GM23248 (cell line): Measurements from ENCODE around the gene LANCL1. TPM values are rescaled to one million over a fixed set of nuclear protein-coding genes. Genes with fewer than 3 reads are reported as not detected.
A peak's percentile ranks its signal among the peaks of the same experiment; 100 is the strongest.

Experiments
- DNase-seq: peaks from one replicate; pipeline ENCODE4 v3.0.0-alpha.2; 2015
- H2AFZ ChIP-seq: fragments of 200-600 bp; sonication (generic); 2 replicates; pipeline ENCODE4 v1.6.1; 2016; ENCODE audit warnings: antibody characterized with exemption
- H3F3A ChIP-seq: fragments of 200-600 bp; sonication (generic); 2 replicates; pipeline ENCODE4 v1.6.1; 2016; ENCODE audit warnings: mild to moderate bottlenecking, antibody characterized with exemption, mixed run types; ENCODE audit not compliant: insufficient read depth
- H3K27ac ChIP-seq: fragments of 200-600 bp; sonication (generic); 2 replicates; pipeline ENCODE4 v1.5.1; 2016; ENCODE audit warnings: mild to moderate bottlenecking
- H3K27me3 ChIP-seq: fragments of 200-600 bp; sonication (generic); replicated peaks from 2 replicates; pipeline ENCODE4 v1.6.1; 2016; ENCODE audit warnings: mild to moderate bottlenecking; ENCODE audit not compliant: insufficient read depth
- H3K36me3 ChIP-seq: fragments of 200-600 bp; sonication (generic); 2 replicates; pipeline ENCODE4 v1.6.1; 2016; ENCODE audit warnings: low read depth, mild to moderate bottlenecking
- H3K4me1 ChIP-seq: fragments of 200-600 bp; sonication (generic); 2 replicates; pipeline ENCODE4 v1.6.1; 2016; ENCODE audit warnings: mild to moderate bottlenecking; ENCODE audit not compliant: insufficient read depth
- H3K4me2 ChIP-seq: fragments of 200-600 bp; sonication (generic); one replicate; pipeline ENCODE4 v1.6.1; 2016; ENCODE audit warnings: mild to moderate bottlenecking; ENCODE audit not compliant: unreplicated experiment
- H3K4me3 ChIP-seq: fragments of 200-600 bp; sonication (generic); 2 replicates; pipeline ENCODE4 v1.5.1; 2016; ENCODE audit warnings: mild to moderate bottlenecking
- H3K79me2 ChIP-seq: fragments of 200-600 bp; sonication (generic); 2 replicates; pipeline ENCODE4 v1.6.1; 2016; ENCODE audit warnings: mild to moderate bottlenecking; ENCODE audit not compliant: insufficient read depth
- H3K9ac ChIP-seq: fragments of 200-600 bp; sonication (generic); 2 replicates; pipeline ENCODE4 v1.6.1; 2016; ENCODE audit warnings: mild to moderate bottlenecking
- H3K9me2 ChIP-seq: fragments of 200-600 bp; sonication (generic); 2 replicates; pipeline ENCODE4 v1.6.1; 2016; ENCODE audit warnings: mixed run types, mild to moderate bottlenecking, moderate library complexity; ENCODE audit not compliant: insufficient read depth
- H3K9me3 ChIP-seq: fragments of 200-600 bp; sonication (generic); one replicate; pipeline ENCODE4 v1.6.1; 2017; ENCODE audit warnings: low read depth
- H4K20me1 ChIP-seq: fragments of 200-600 bp; sonication (generic); 2 replicates; pipeline ENCODE4 v1.6.0; 2016; ENCODE audit not compliant: insufficient read depth
- EZH2 ChIP-seq: fragments of 200-600 bp; sonication (generic); IDR thresholded peaks from 2 replicates; pipeline ENCODE4 v1.6.1; 2018; ENCODE audit warnings: antibody characterized with exemption, mild to moderate bottlenecking; ENCODE audit not compliant: insufficient read depth, poor library complexity, severe bottlenecking
- EZH2phosphoT487 ChIP-seq: fragments of 200-600 bp; sonication (generic); IDR thresholded peaks from 2 replicates; pipeline ENCODE4 v1.6.1; 2018; ENCODE audit warnings: antibody characterized with exemption, moderate library complexity, mild to moderate bottlenecking, low read depth; ENCODE audit not compliant: insufficient read depth
- WGBS, 2 experiments: methylation state at CpG; one replicate each; pipeline ENCODE4 v1.1.6; 2015 to 2017; ENCODE audit warnings: low lambda C conversion rate in 2 of 2, low coverage in 1 of 2; ENCODE audit errors: missing lambda C conversion rate in 2 of 2; 5-methylcytosine and 5-hydroxymethylcytosine counted together
- in situ Hi-C: fragments of 300-500 bp; cut with MboI; formaldehyde crosslinking; loops from 2 replicates; pipeline ENCODE4 v1.15.0; 2020
- polyA plus RNA-seq: library from polyadenylated mRNA; unstranded; fragments of >200 nt; fragmentation: Nextera tagmentation; extraction: Ambion mirVana; gene quantifications from 2 replicates; pipeline ENCODE4 v1.2.1, GENCODE V29; 2016
- total RNA-seq: library from RNA; depleted of rRNA; stranded (reverse); fragments of >200 nt; shearing (Covaris generic); gene quantifications from 2 replicates; pipeline ENCODE4 v1.2.3, GENCODE V29; 2014; rRNA removed

Gene LANCL1
- total RNA-seq: 29.0 and 33.8 TPM in 2 replicates
- 35.8 and 37.9 TPM in 2 replicates for polyA plus RNA-seq

DNA sequence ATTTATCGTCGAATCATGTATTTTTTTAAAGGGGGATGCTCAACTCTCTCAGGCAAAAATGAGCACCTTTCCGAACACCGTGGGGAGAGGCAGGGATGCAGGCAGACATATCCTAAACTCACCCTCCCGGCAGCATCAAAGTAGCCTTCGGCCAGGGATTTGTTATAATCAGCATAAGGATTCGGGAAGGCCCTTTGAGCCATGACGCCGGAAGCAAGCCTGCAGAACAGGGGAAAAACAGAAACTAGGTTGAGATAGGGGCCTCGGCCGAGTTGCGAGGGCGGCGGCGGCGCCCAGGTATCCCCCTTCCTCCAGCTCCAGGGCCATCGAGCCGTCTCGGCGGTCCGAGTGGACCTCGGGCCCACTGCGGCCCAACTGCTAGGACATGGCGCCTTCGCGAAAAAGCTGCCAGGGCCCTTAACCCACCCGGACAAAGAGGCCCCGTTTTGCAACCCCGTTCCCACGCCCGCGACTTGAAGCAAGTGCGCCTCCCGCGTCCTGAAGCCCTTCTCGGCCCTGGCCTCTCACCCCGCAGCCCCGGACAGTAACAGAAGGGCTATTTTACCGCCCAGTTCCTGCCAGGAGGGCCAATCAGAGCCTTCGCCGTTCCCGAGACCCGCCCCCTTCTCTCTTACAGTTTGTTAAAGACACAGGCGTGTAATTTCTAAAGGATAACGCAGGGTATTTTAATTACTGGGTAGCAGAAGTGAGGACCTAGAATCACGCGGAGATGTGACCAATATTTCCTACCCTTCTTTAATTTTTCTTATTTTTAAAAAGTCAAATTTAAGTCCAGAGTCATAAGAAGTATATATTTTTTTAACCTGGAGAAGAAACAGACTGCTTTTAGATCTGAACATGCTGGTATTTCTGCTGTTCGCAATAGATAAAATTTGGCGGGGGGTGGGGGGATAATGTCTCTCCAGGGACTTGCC is at the start of gene LANCL1:
TSS of gene LANCL1 (minus strand) at position 566 of the 935 bp plus-strand sequence. CDS start at position 203, 363 bp downstream.
- H3K27ac ChIP-seq: peak within 1 kb of the TSS; percentile 63
- H3K9me2 ChIP-seq: no peaks in the 10 kb centered on the region
- H3K4me1 ChIP-seq: peaks cover 5% of the 10 kb centered on the region; the same call in 1 of the 2 replicates
- H3K4me2 ChIP-seq: peak within 1 kb of the TSS; percentile 99
- peak; percentile 95 for DNase-seq
- H4K20me1 ChIP-seq: no peaks in the 10 kb centered on the region
- TF ChIP-seq EZH2 (no peak), EZH2phosphoT487 (no peak)
- no peaks in the 10 kb centered on the region for H3K9me3 ChIP-seq
- 1 to 2% methylated on average over 46 to 49 of the region's 49 CpGs for WGBS, 2 experiments
- peak within 1 kb of the TSS; percentile 97 for H2AFZ ChIP-seq
- no peaks in the 10 kb centered on the region for H3K27me3 ChIP-seq
- H3K36me3 ChIP-seq: peaks cover 5% of the 10 kb centered on the region
- in situ Hi-C loops: no loop called here
- peak within 1 kb of the TSS; percentile 91 for H3K9ac ChIP-seq
- no peaks in the 10 kb centered on the region for H3F3A ChIP-seq
- peaks cover 15% of the 10 kb centered on the region for H3K79me2 ChIP-seq
- H3K4me3 ChIP-seq: peak within 1 kb of the TSS; percentile 93

GRCh38 chr2:210524533-210524932 is 48.0 kb upstream of the LANCL1 start:
- Histone ChIP-seq H3K4me1 (no peaks in the 10 kb centered on the region), H3K4me2 (no peak overlapping the region), H3K9ac (no peak overlapping the region), H3K79me2 (no peaks in the 10 kb centered on the region), H3K36me3 (no peaks in the 10 kb centered on the region), H3K27me3 (no peaks in the 10 kb centered on the region), H3K9me3 (no peaks in the 10 kb centered on the region), H3K27ac (no peak overlapping the region), H3K4me3 (no peak overlapping the region), H2AFZ (no peak overlapping the region), H4K20me1 (no peaks in the 10 kb centered on the region), H3F3A (no peaks in the 10 kb centered on the region), H3K9me2 (no peaks in the 10 kb centered on the region)
- in situ Hi-C loops: no loop called here
- TF ChIP-seq EZH2 (no peak), EZH2phosphoT487 (no peak)
- no peak for DNase-seq

DNA sequence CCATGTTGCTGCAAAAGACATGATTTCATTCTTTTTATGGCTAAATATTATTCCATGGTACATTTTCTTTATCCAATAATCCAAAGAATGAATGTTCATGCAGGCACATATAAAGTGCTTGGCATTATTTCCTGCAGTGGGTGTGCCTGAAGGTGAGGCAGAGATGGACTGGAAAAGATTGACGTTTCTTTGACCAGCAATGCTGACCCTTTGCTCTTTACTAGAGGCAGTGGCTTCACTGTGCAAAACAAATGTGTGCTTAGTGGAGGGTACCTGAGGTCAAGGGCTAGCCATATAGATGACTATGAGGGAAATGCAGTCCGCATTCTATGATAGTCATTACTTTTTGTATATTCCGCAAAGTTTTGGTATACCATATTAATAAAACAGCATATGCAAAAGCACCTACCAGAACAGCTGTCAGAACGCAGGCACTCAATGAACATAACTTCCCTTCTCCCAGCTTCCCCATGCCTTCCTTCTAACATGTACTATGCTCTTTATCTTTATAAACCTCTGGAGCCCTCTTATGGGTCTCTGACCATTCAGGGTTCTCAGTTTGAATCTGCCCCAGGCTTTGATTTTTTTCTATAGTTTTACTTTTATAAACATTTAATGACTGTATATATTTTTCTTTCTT is 47.2 kb upstream of the LANCL1 start:
- in situ Hi-C loops: no loop called here

DNA sequence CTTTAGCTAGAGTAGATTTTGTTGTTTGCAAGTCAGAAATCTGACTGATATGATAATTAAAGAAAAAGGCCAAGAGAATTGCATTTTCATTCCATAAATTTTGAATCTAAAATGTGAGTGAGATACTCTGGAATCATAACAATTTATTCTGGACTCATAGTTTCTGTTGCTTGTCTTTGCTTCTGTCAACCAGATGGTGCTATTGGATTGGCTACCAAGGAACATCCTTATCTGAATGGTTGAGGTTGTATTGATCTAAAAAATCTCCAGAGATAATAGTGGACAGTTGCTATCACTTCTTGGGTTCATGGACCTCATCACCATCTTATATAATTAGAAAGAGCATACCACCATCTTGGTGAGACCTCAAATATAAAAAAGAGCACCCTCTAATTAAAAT is 45.8 kb upstream of the LANCL1 start:
- Histone ChIP-seq H3K9ac (no peak overlapping the region), H3K4me1 (no peaks in the 10 kb centered on the region), H4K20me1 (no peaks in the 10 kb centered on the region), H3K36me3 (no peaks in the 10 kb centered on the region), H3F3A (no peaks in the 10 kb centered on the region), H2AFZ (no peak overlapping the region), H3K79me2 (no peaks in the 10 kb centered on the region), H3K27ac (no peak overlapping the region), H3K9me2 (no peaks in the 10 kb centered on the region), H3K9me3 (no peaks in the 10 kb centered on the region), H3K4me2 (no peak overlapping the region), H3K4me3 (no peak overlapping the region), H3K27me3 (no peaks in the 10 kb centered on the region)
- no peak for TF ChIP-seq EZH2
- no peak for TF ChIP-seq EZH2phosphoT487
- DNase-seq: no peak
- in situ Hi-C loops: no loop called here

More for the DNA sequence above, 47.2 kb upstream of the LANCL1 start:
- no peaks in the 10 kb centered on the region for H3F3A ChIP-seq
- H3K27ac ChIP-seq: no peak overlapping the region
- no peak overlapping the region for H3K9ac ChIP-seq
- no peak overlapping the region for H2AFZ ChIP-seq
- no peaks in the 10 kb centered on the region for H3K27me3 ChIP-seq
- H3K9me3 ChIP-seq: no peaks in the 10 kb centered on the region
- no peak overlapping the region for H3K4me3 ChIP-seq
- WGBS, 2 experiments: 59 to 62% methylated on average over 4 of the region's 4 CpGs
- H3K36me3 ChIP-seq: no peaks in the 10 kb centered on the region
- no peak overlapping the region for H3K4me2 ChIP-seq
- no peaks in the 10 kb centered on the region for H3K79me2 ChIP-seq
- DNase-seq: no peak
- no peaks in the 10 kb centered on the region for H4K20me1 ChIP-seq
- H3K9me2 ChIP-seq: no peaks in the 10 kb centered on the region
- TF ChIP-seq EZH2phosphoT487 (no peak), EZH2 (no peak)
- H3K4me1 ChIP-seq: no peaks in the 10 kb centered on the region
